ENCODE results near the gene UHRF1.

- TF ChIP-seq CTCF (IDR thresholded peaks at IDR 0.05; ENCODE audit: low read length) (no peak), EZH2 (IDR thresholded peaks at IDR 0.05; ENCODE audit: borderline replicate concordance, low read length) (no peak)
These were observed 58.6 kb downstream of the UHRF1 start for GRCh38 chr19:4967738-4968461.

Measured in OCI-LY1 (cell line).